HuH-7.5 (cell line): Measurements from ENCODE around the gene SARS1.

Source experiments
- DNase-seq: peaks from one replicate; pipeline ENCODE4 v3.0.0; 2011; ENCODE audit warnings: low spot score

The SARS1 gene

GRCh38 chr1:109228167-109228566, 14.4 kb downstream of the SARS1 start:
- DNase-seq, result no peak

GRCh38 chr1:109229531-109230127, 15.9 kb downstream of the SARS1 start:
- DNase-seq, result no peak

- DNase-seq, result no peak
Measured at GRCh38 chr1:109231066-109231465, 17.3 kb downstream of the SARS1 start.

- no peak for DNase-seq
Measured at GRCh38 chr1:109235137-109235536, 21.4 kb downstream of the SARS1 start.

GRCh38 chr1:109237512-109237911, 23.8 kb downstream of the SARS1 start:
- DNase-seq, result no peak

- DNase-seq, result no peak
Measured at GRCh38 chr1:109238382-109238781, 24.7 kb downstream of the SARS1 start.

- no peak for DNase-seq
Measured at GRCh38 chr1:109239047-109239408, 25.3 kb downstream of the SARS1 start.

GRCh38 chr1:109239409-109240068, 25.8 kb downstream of the SARS1 start:
- DNase-seq, result peak; percentile 47

- no peak for DNase-seq
Measured at GRCh38 chr1:109240158-109241152, 26.7 kb downstream of the SARS1 start.

GRCh38 chr1:109241344-109241743, 27.6 kb downstream of the SARS1 start:
- DNase-seq, result no peak

- no peak for DNase-seq
Measured at GRCh38 chr1:109241841-109242345, 28.2 kb downstream of the SARS1 start.

GRCh38 chr1:109242387-109242786, 28.7 kb downstream of the SARS1 start:
- no peak for DNase-seq

GRCh38 chr1:109243221-109243620, 29.5 kb downstream of the SARS1 start:
- DNase-seq, result no peak

- no peak for DNase-seq
Measured at GRCh38 chr1:109243860-109244552, 30.3 kb downstream of the SARS1 start.

GRCh38 chr1:109246141-109246551, 32.4 kb downstream of the SARS1 start:
- DNase-seq, result no peak

- no peak for DNase-seq
Measured at GRCh38 chr1:109247401-109248365, 34.0 kb downstream of the SARS1 start.

- DNase-seq, result no peak
Measured at GRCh38 chr1:109248444-109248796, 34.7 kb downstream of the SARS1 start.

- peak; percentile 77 for DNase-seq
Measured at GRCh38 chr1:109248797-109249629, 35.3 kb downstream of the SARS1 start, which contains the start of gene CELSR2. Gene CELSR2 (plus strand): TSS chr1:109249539. CDS start chr1:109250080, 541 bp downstream.

- no peak for DNase-seq
Measured at GRCh38 chr1:109249654-109250401, 36.1 kb downstream of the SARS1 start.
